Activated naive CD4-positive, alpha-beta T cell treated with anti-CD3 and anti-CD28 coated beads for 36 hours (primary cell): Measurements from ENCODE around the gene USP25. TPM values are rescaled to one million over a fixed set of nuclear protein-coding genes. Genes with fewer than 3 reads are reported as not detected.

Source experiments
- CTCF ChIA-PET: fragments of 350-600 bp; sonication (Branson Sonifier 250); formaldehyde crosslinking; loops from one replicate; lab custom pipeline; 2021; ENCODE audit warnings: antibody characterized with exemption; lab: Charles Lee
- DNase-seq: peaks from one replicate; pipeline ENCODE4 v3.0.0-alpha.2; 2020
- H3K27ac Mint-ChIP-seq: one replicate; pipeline ENCODE4 v1.8.0; 2021; ENCODE audit warnings: mild to moderate bottlenecking, mixed read lengths
- H3K27me3 Mint-ChIP-seq: one replicate; pipeline ENCODE4 v1.8.0; 2021; ENCODE audit warnings: low read depth, mixed read lengths
- H3K36me3 Mint-ChIP-seq: one replicate; pipeline ENCODE4 v1.8.0; 2021; ENCODE audit warnings: low read depth, mixed read lengths
- H3K4me1 Mint-ChIP-seq: one replicate; pipeline ENCODE4 v1.8.0; 2021; ENCODE audit warnings: low read depth, mixed read lengths
- H3K4me3 Mint-ChIP-seq: one replicate; pipeline ENCODE4 v1.8.0; 2021; ENCODE audit warnings: mild to moderate bottlenecking, moderate library complexity, mixed read lengths
- H3K9me3 Mint-ChIP-seq: one replicate; pipeline ENCODE4 v1.8.0; 2021; ENCODE audit warnings: mixed read lengths
- intact Hi-C: fragments of 100-400 bp; cut with micrococcal nuclease; formaldehyde crosslinking; loops from one replicate; pipeline ENCODE4 v1.15.1; 2023
- total RNA-seq, 2 experiments: library from RNA; stranded (reverse); gene quantifications; one replicate each; pipeline ENCODE4 v1.2.3, GENCODE V29; 2021

USP25 gene
- total RNA-seq, 2 experiments from 2014 or later: 24.7 to 27.8 TPM

DNA sequence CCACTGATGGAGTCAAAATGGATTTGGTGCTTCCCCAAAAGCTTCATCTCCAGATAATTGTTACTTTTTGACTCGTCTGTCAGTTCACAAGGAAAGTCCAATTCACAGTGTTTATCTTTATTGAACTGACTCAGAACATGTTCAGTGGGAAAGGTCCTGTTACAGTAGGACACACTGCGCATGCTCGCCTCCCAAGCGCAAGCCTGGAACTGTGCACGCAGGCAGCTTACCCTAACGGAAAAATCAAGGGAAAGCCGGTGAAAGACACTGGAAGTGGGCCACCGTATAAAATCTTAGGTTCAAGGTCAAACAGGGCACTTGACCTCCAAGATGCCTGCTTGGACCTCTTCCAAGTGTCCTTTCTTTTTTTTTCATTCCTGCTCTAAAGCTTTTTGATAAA, 174.6 kb downstream of the USP25 start:
- H3K4me3 Mint-ChIP-seq: no peak overlapping the region
- intact Hi-C loops: no loop called here
- H3K27me3 Mint-ChIP-seq: no peaks in the 10 kb centered on the region
- no peak for DNase-seq
- CTCF ChIA-PET: no interaction called here
- H3K4me1 Mint-ChIP-seq: no peaks in the 10 kb centered on the region
- no peak overlapping the region for H3K27ac Mint-ChIP-seq
- H3K36me3 Mint-ChIP-seq: no peaks in the 10 kb centered on the region
- H3K9me3 Mint-ChIP-seq: peaks cover 39% of the 10 kb centered on the region

GRCh38 chr21:15908187-15908586, 178.4 kb downstream of the USP25 start:
- intact Hi-C loops: no loop called here
- H3K36me3 Mint-ChIP-seq: no peaks in the 10 kb centered on the region
- no peaks in the 10 kb centered on the region for H3K27me3 Mint-ChIP-seq
- no peaks in the 10 kb centered on the region for H3K4me1 Mint-ChIP-seq
- peaks cover 32% of the 10 kb centered on the region for H3K9me3 Mint-ChIP-seq
- DNase-seq: no peak
- H3K27ac Mint-ChIP-seq: no peak overlapping the region
- CTCF ChIA-PET: no interaction called here
- H3K4me3 Mint-ChIP-seq: no peak overlapping the region

- no peaks in the 10 kb centered on the region for H3K36me3 Mint-ChIP-seq
- no peak for DNase-seq
- no peaks in the 10 kb centered on the region for H3K4me1 Mint-ChIP-seq
- peaks cover 2% of the 10 kb centered on the region for H3K9me3 Mint-ChIP-seq
- no peak overlapping the region for H3K4me3 Mint-ChIP-seq
- CTCF ChIA-PET: no interaction called here
- H3K27me3 Mint-ChIP-seq: peaks cover 16% of the 10 kb centered on the region
- no peak overlapping the region for H3K27ac Mint-ChIP-seq
- intact Hi-C loops: no loop called here
Measured at GRCh38 chr21:15928196-15928595, 198.4 kb downstream of the USP25 start.

DNA sequence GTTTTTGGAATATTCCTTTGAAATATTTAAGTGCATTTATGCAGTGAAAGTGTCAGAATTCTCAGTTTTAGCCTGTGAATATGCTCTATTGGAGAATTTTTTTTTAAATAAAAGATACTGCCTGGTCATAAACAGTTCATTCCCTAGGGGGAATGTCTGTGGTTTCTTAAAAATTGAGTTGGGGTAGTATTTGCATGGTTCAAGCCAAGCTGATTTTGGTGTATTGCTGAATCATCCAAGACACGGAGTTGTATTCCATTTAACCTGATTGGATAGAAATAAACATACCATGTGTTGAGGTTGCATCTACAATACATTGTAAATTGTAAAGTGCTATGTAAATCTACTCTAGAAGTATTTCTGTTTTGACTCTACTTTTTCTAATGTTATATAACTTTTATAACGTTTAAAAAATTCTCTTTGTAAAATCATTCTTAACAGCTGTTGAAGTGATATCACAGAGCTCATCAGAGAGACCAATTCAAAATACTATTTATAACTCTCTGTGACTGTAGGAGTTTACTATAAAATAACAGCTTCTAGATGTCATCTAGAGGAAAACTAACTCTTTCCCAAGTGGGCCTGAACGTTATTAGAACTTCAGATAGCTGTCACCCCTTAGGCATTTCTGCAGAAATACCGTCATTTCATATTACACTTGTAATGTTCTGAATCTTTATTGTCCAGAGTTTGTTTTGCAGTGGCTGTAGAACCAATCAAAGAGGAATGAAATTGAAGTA, 199.1 kb downstream of the USP25 start:
- H3K27me3 Mint-ChIP-seq: peaks cover 13% of the 10 kb centered on the region

DNA sequence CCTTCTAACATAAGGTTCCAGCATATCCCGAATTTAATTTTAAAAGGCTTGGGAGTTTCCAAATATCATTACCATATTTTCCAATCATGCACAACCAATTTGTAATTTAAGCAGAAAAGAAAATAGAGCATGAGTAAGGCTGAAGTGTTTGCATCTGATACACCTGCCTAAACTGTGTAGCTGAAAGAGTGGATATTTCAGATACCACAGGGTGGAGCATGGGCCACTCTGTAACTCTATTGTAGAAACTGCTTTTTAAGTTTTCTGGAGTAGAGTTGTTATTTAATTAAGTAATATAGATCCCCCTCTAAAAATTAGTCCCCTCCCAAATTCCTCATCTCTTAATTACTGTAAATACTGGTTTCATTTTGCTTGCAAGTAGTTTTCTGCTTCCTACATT, 199.8 kb downstream of the USP25 start:
- H3K27me3 Mint-ChIP-seq: peaks cover 11% of the 10 kb centered on the region
- peaks cover 2% of the 10 kb centered on the region for H3K9me3 Mint-ChIP-seq
- H3K4me1 Mint-ChIP-seq: no peaks in the 10 kb centered on the region
- no peak overlapping the region for H3K27ac Mint-ChIP-seq
- DNase-seq: no peak
- intact Hi-C loops: no loop called here
- no peaks in the 10 kb centered on the region for H3K36me3 Mint-ChIP-seq
- no peak overlapping the region for H3K4me3 Mint-ChIP-seq
- CTCF ChIA-PET: no interaction called here

More for the DNA sequence above, 199.1 kb downstream of the USP25 start:
- peaks cover 2% of the 10 kb centered on the region for H3K9me3 Mint-ChIP-seq
- no peaks in the 10 kb centered on the region for H3K36me3 Mint-ChIP-seq
- no peak overlapping the region for H3K4me3 Mint-ChIP-seq
- no peak for DNase-seq
- intact Hi-C loops: no loop called here
- no peak overlapping the region for H3K27ac Mint-ChIP-seq
- H3K4me1 Mint-ChIP-seq: no peaks in the 10 kb centered on the region
- CTCF ChIA-PET: no interaction called here
